RWPE1 (cell line): ENCODE results near the gene HEYL.
A peak's percentile ranks its signal among the peaks of the same experiment; 100 is the strongest.

Experiments
- CTCF ChIA-PET: fragments of 350-600 bp; sonication (Branson Sonifier 250); formaldehyde crosslinking; extraction: SDS; loops from one replicate; lab custom pipeline; 2021; lab: Yijun Ruan, JAX
- POLR2A ChIA-PET: fragments of 400-600 bp; formaldehyde crosslinking; extraction: SDS; loops from one replicate; lab custom pipeline; 2020; ENCODE audit warnings: antibody characterized with exemption; ENCODE audit not compliant: low non-redundant PET; lab: Yijun Ruan, JAX
- DNase-seq: peaks from one replicate; pipeline ENCODE4 v3.0.0; 2012; ENCODE audit warnings: low spot score
- H3K27ac ChIP-seq: fragments of 450-650 bp; 2 replicates; pipeline ENCODE4 v1.5.1; 2017
- CTCF ChIP-seq: fragments of 450-650 bp; conservative IDR thresholded peaks from 2 replicates; pipeline ENCODE4 v1.5.1; 2017; ENCODE audit warnings: low read depth, mild to moderate bottlenecking

The HEYL gene

GRCh38 chr1:39596163-39596562, 43.3 kb downstream of the HEYL start:
- ChIA-PET POLR2A (no interaction called here), CTCF (no interaction called here)
- no peak for DNase-seq
- no peak overlapping the region for H3K27ac ChIP-seq
- TF ChIP-seq CTCF, result no peak

- no peak for DNase-seq
- no peak overlapping the region for H3K27ac ChIP-seq
- ChIA-PET CTCF (interaction anchor here (0.7 kb wide), 1 partner anchor 106 kb away, joined by 3 read pairs; no protein-coding TSS in a partner anchor), POLR2A (no interaction called here)
- no peak for TF ChIP-seq CTCF
Observed at GRCh38 chr1:39593386-39593785, 46.1 kb downstream of the HEYL start.

GRCh38 chr1:39592069-39592468, 47.4 kb downstream of the HEYL start:
- no peak for TF ChIP-seq CTCF
- DNase-seq, result no peak
- ChIA-PET CTCF (interaction anchor here (1.4 kb wide), 1 partner anchor 14 kb away, joined by 3 read pairs; no protein-coding TSS in a partner anchor), POLR2A (no interaction called here)
- H3K27ac ChIP-seq, result no peak overlapping the region

GRCh38 chr1:39590546-39590945, 48.9 kb downstream of the HEYL start:
- ChIA-PET CTCF (no interaction called here), POLR2A (no interaction called here)
- TF ChIP-seq CTCF, result no peak
- H3K27ac ChIP-seq, result no peak overlapping the region
- DNase-seq, result no peak

- ChIA-PET CTCF (interaction anchor here (1.7 kb wide), 1 partner anchor 9 kb away, joined by 6 read pairs; the partner anchor contains the start of gene PABPC4), POLR2A (no interaction called here)
- no peak overlapping the region for H3K27ac ChIP-seq
- no peak for DNase-seq
- no peak for TF ChIP-seq CTCF
Observed at GRCh38 chr1:39585933-39586332, 53.5 kb downstream of the HEYL start.

GRCh38 chr1:39576016-39576657, 63.3 kb downstream of the HEYL start:
- POLR2A ChIA-PET, result no interaction called here
- DNase-seq, result no peak

More at GRCh38 chr1:39576016-39576657, 63.3 kb downstream of the HEYL start:
- CTCF ChIA-PET, result interaction anchor here (0.6 to 1.7 kb wide), 5 partner anchors 10 to 1751 kb away, joined by 3 to 6 read pairs (median 6); no protein-coding TSS in a partner anchor
- H3K27ac ChIP-seq, result peak overlapping the region; percentile 72
- TF ChIP-seq CTCF, result no peak
